Kidney (tissue), 14 donors: ENCODE measurements around the gene ELOVL2. TPM values are rescaled to one million over a fixed set of nuclear protein-coding genes. Genes with fewer than 3 reads are reported as not detected.

Experiments used
- DNase-seq, 5 donors: peaks; one replicate each; pipeline ENCODE4 v3.0.0-alpha.2; 2013 to 2020
- FAIRE-seq: peaks from 2 replicates; lab custom pipeline; 2012; peaks lifted over from hg19 to GRCh38; lab: Jason Lieb, UNC
- H3K27ac ChIP-seq, 2 donors: one replicate each; pipeline ENCODE4 v1.7.0; 2013; ENCODE audit warnings: low read depth in 2 of 2, low read length in 2 of 2, inconsistent platforms in 1 of 2
- H3K27me3 ChIP-seq: one replicate; pipeline ENCODE4 v1.7.1; 2013; ENCODE audit warnings: low read length, inconsistent platforms; ENCODE audit not compliant: control insufficient read depth, insufficient read depth
- H3K36me3 ChIP-seq, 3 donors: one replicate each; pipeline versions ENCODE4 v1.7.0 to v1.7.1; 2013; ENCODE audit warnings: low read length in 3 of 3, control low read depth in 1 of 3, inconsistent platforms in 1 of 3; ENCODE audit not compliant: insufficient read depth in 3 of 3, control insufficient read depth in 2 of 3
- H3K4me1 ChIP-seq, 3 donors: one replicate each; pipeline versions ENCODE4 v1.7.0 to v1.7.1; 2013; ENCODE audit warnings: low read length in 3 of 3, inconsistent platforms in 1 of 3, low read depth in 1 of 3; ENCODE audit not compliant: control insufficient read depth in 2 of 3, insufficient read depth in 2 of 3
- H3K4me3 ChIP-seq, 3 donors: one replicate each; pipeline versions ENCODE4 v1.7.0 to v1.8.1; 2013; ENCODE audit warnings: low read length in 3 of 3, control low read depth in 1 of 3, inconsistent platforms in 1 of 3
- H3K9ac ChIP-seq, 3 donors: one replicate each; pipeline versions ENCODE4 v1.7.0 to v1.7.1; 2013; ENCODE audit warnings: low read length in 3 of 3, control low read depth in 1 of 3, inconsistent platforms in 1 of 3
- H3K9me3 ChIP-seq, 3 donors: one replicate each; pipeline versions ENCODE4 v1.7.0 to v1.7.1; 2013; ENCODE audit warnings: low read length in 3 of 3, control low read depth in 1 of 3, inconsistent platforms in 1 of 3; ENCODE audit not compliant: control insufficient read depth in 2 of 3, insufficient read depth in 1 of 3
- CTCF ChIP-seq: IDR thresholded peaks from 3 replicates; pipeline ENCODE4 v1.5.1; 2012; ENCODE audit warnings: mild to moderate bottlenecking, moderate library complexity, borderline replicate concordance; ENCODE audit not compliant: insufficient read depth; ENCODE audit errors: extremely low read depth
- intact Hi-C: fragments of 100-400 bp; cut with DNase I; formaldehyde crosslinking; loops from one replicate; pipeline ENCODE4 v1.11.1; 2022
- polyA plus RNA-seq: library from polyadenylated mRNA; stranded (reverse); fragments of 350-450 nt; fragmentation: Illumina TruSeq; extraction: RNeasy Lipid Tissue Mini Kit (QIAGEN cat#74804); gene quantifications from one replicate; pipeline ENCODE4 v1.2.3, GENCODE V29; 2014; ENCODE audit warnings: low read depth, low replicate concordance; ENCODE audit not compliant: insufficient read depth
- total RNA-seq: library from RNA; stranded (reverse); fragmentation: NEBNext Ultra II Directional; extraction: Animal tissue kit (Norgen Biotek cat#: 25700); gene quantifications from one replicate; pipeline ENCODE4 v1.2.1, GENCODE V29; 2021
- donor health status: control.
- donor health status: control.
- donor health status: control.
- donor health status: control.
- donor health status: control.
- donor health status: DM: yes; HTN: yes; CAD: no.
- donor health status: Normal renal cell carcinoma (clear cell type).

Gene ELOVL2
- total and polyA plus RNA-seq, 2 donors from 2014 or later, result 0.79 TPM; not detected in 1

DNA sequence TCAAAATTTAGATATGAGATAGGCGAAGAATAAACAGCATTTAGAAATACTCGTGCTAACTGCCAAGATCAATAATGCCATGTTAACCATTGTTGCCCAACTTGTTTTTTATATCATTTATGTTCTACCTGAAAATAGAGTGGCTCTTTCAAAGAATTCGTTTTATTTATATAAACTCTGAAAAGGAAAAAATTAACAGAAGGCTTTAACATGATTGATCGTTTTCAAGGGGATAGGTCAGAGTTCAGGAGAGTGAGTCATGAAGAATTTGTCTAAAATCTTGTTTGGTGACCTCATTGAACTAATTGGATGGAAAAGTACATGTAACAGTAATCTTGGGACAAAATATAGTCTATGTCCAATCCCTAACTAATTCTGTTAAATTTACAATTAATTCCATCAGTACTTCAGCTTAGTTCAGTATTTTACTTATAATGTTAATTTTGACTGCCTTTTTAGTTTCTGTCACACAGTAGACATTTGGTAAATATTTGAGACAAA lies 11.1 kb upstream of the ELOVL2 start:
- Histone ChIP-seq H3K27me3 (no peaks in the 10 kb centered on the region), H3K9me3 (no peaks in the 10 kb centered on the region), H3K27ac (no peak overlapping the region), H3K4me1 (no peaks in the 10 kb centered on the region), H3K9ac (no peak overlapping the region), H3K36me3 (no peaks in the 10 kb centered on the region), H3K4me3 (no peak overlapping the region)
- FAIRE-seq (no peak), DNase-seq (no peak)
- TF ChIP-seq CTCF, result no peak
- intact Hi-C loops, result no loop called here

DNA sequence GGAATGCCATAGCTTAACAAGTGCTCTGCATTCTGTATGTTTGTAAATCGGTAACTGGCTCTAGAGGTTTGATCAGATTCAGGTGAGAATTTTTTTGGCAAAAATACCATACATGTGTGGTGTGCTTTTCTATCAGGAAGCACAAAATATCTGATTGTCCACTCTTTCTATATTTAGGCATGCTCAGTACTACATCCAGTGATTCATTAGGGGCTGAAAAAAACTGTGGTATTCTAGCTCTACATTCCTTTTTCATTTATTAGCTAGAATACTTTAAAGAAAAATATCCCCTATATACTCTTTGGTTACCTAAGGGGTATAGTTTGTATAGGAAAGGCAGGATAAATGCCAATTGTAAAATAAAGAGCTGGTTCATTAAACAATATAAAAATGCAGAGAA lies 10.6 kb upstream of the ELOVL2 start:
- Histone ChIP-seq H3K27me3 (no peaks in the 10 kb centered on the region), H3K4me3 (no peak overlapping the region), H3K4me1 (no peaks in the 10 kb centered on the region), H3K9me3 (no peaks in the 10 kb centered on the region), H3K27ac (no peak overlapping the region), H3K36me3 (no peaks in the 10 kb centered on the region), H3K9ac (no peak overlapping the region)
- intact Hi-C loops, result no loop called here
- TF ChIP-seq CTCF, result no peak
- no peak for FAIRE-seq
- no peak for DNase-seq

DNA sequence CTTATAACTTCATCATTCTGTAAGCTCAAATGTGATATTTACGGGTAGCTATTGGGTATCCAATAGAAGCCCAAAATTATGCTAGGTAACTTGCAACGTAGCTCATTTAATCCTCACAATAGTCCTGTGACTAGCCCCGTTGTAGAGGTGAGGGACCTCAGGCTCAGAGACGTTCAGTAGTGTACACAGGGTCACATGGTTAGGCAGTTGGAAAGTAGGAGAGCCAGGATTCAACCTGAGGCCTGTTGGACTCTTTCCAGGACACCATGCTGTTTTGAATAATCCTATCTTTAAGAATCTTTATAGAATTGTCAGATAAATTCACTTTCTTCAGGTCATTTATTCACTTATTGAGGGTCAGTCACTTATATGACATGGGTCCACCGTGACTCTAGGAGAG lies 9.2 kb upstream of the ELOVL2 start:
- FAIRE-seq, result no peak
- Histone ChIP-seq H3K9me3 (no peaks in the 10 kb centered on the region), H3K27me3 (no peaks in the 10 kb centered on the region), H3K9ac (no peak overlapping the region), H3K4me1 (no peaks in the 10 kb centered on the region), H3K4me3 (no peak overlapping the region), H3K27ac (no peak overlapping the region), H3K36me3 (no peaks in the 10 kb centered on the region)
- intact Hi-C loops, result no loop called here
- no peak for TF ChIP-seq CTCF
- no peak for DNase-seq

GRCh38 chr6:11050731-11051130 lies 6.6 kb upstream of the ELOVL2 start:
- Histone ChIP-seq H3K9me3 (no peaks in the 10 kb centered on the region), H3K4me1 (no peaks in the 10 kb centered on the region), H3K9ac (no peak overlapping the region), H3K27ac (no peak overlapping the region), H3K36me3 (no peaks in the 10 kb centered on the region), H3K4me3 (no peak overlapping the region), H3K27me3 (no peaks in the 10 kb centered on the region)
- intact Hi-C loops, result no loop called here
- no peak for FAIRE-seq
- TF ChIP-seq CTCF, result no peak
- no peak for DNase-seq
